ENCODE data around the gene MYF6.

The MYF6 gene

GRCh38 chr12:80747800-80748199 is 40.4 kb downstream of the MYF6 start:
- DNase-seq (ENCODE audit: extremely low read depth, insufficient read length) = no peak
- TF ChIP-seq CTCF (IDR thresholded peaks at IDR 0.05; ENCODE audit: insufficient read depth, low read length, poor library complexity, severe bottlenecking) = no peak
- no peaks in the 10 kb centered on the region for H3K27me3 ChIP-seq (replicated peaks; ENCODE audit: control insufficient read depth, insufficient read depth, low read length)

GRCh38 chr12:80749456-80749855 is 42.0 kb downstream of the MYF6 start:
- Histone ChIP-seq H3K4me3 (replicated peaks; ENCODE audit: low read depth, low read length) (no peak overlapping the region), H3K36me3 (ENCODE audit: control insufficient read depth, insufficient read depth, low read length) (no peaks in the 10 kb centered on the region), H3K27me3 (replicated peaks; ENCODE audit: control insufficient read depth, insufficient read depth, low read length) (no peaks in the 10 kb centered on the region)
- DNase-seq (ENCODE audit: extremely low read depth, insufficient read length) = no peak
- TF ChIP-seq CTCF (IDR thresholded peaks at IDR 0.05; ENCODE audit: insufficient read depth, low read length, poor library complexity, severe bottlenecking) = no peak

More at GRCh38 chr12:80747800-80748199, 40.4 kb downstream of the MYF6 start:
- Histone ChIP-seq H3K4me3 (replicated peaks; ENCODE audit: low read depth, low read length) (no peak overlapping the region), H3K36me3 (ENCODE audit: control insufficient read depth, insufficient read depth, low read length) (no peaks in the 10 kb centered on the region)

GRCh38 chr12:80752464-80752863 is 45.0 kb downstream of the MYF6 start:
- Histone ChIP-seq H3K4me3 (replicated peaks; ENCODE audit: low read depth, low read length) (no peak overlapping the region), H3K27me3 (replicated peaks; ENCODE audit: control insufficient read depth, insufficient read depth, low read length) (no peaks in the 10 kb centered on the region), H3K36me3 (ENCODE audit: control insufficient read depth, insufficient read depth, low read length) (no peaks in the 10 kb centered on the region)
- no peak for TF ChIP-seq CTCF (IDR thresholded peaks at IDR 0.05; ENCODE audit: insufficient read depth, low read length, poor library complexity, severe bottlenecking)
- DNase-seq (ENCODE audit: extremely low read depth, insufficient read length) = no peak

- H3K36me3 ChIP-seq (ENCODE audit: control insufficient read depth, insufficient read depth, low read length) = no peaks in the 10 kb centered on the region
- TF ChIP-seq CTCF (IDR thresholded peaks at IDR 0.05; ENCODE audit: insufficient read depth, low read length, poor library complexity, severe bottlenecking) = no peak
- no peaks in the 10 kb centered on the region for H3K27me3 ChIP-seq (replicated peaks; ENCODE audit: control insufficient read depth, insufficient read depth, low read length)
- H3K4me3 ChIP-seq (replicated peaks; ENCODE audit: low read depth, low read length) = no peak overlapping the region
- no peak for DNase-seq (ENCODE audit: extremely low read depth, insufficient read length)
These were observed 46.8 kb downstream of the MYF6 start for GRCh38 chr12:80754274-80754673.

GRCh38 chr12:80756875-80757274 is 49.4 kb downstream of the MYF6 start:
- H3K27me3 ChIP-seq (replicated peaks; ENCODE audit: control insufficient read depth, insufficient read depth, low read length) = no peaks in the 10 kb centered on the region
- no peak overlapping the region for H3K4me3 ChIP-seq (replicated peaks; ENCODE audit: low read depth, low read length)
- DNase-seq (ENCODE audit: extremely low read depth, insufficient read length) = no peak
- no peak for TF ChIP-seq CTCF (IDR thresholded peaks at IDR 0.05; ENCODE audit: insufficient read depth, low read length, poor library complexity, severe bottlenecking)
- no peaks in the 10 kb centered on the region for H3K36me3 ChIP-seq (ENCODE audit: control insufficient read depth, insufficient read depth, low read length)

Data from GM06990 (cell line).